Epithelial cell of esophagus (primary cell): ENCODE data around the gene GNG12.

Experiments
- DNase-seq: peaks from one replicate; pipeline ENCODE4 v3.0.0; 2010; ENCODE audit warnings: low read depth
- H3K4me3 ChIP-seq: 2 replicates; pipeline ENCODE4 v1.5.1; 2011; ENCODE audit warnings: mild to moderate bottlenecking, low read length, control low read depth
- TF ChIP-seq, protein P1 (sequence below): IDR thresholded peaks from 2 replicates; pipeline ENCODE4 v1.5.1; 2011; ENCODE audit warnings: low read depth, mild to moderate bottlenecking, low read length, control low read depth, inconsistent platforms; ENCODE audit not compliant: insufficient read depth; ENCODE audit errors: missing control alignments

The GNG12 gene

DNA sequence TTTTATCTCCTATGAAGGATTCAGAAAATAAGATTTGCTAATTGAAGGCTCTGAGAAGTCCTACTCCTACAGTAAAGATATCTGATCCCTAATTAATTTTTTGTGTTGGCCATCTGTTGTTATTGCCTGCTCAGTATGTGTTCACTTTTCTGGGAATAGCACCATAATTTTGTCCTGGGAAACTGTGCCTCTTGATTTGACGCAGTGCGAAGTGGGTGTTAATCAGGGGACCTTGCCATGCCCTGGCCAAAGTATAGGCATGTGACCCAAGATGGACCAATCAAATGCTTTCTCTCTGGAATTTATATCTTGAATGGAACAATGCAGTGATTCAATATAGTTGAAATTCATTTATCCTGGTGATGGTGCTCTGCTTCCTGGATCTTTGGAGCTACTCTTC lies 30.4 kb upstream of the GNG12 start:
- TF ChIP-seq, protein P1, sequence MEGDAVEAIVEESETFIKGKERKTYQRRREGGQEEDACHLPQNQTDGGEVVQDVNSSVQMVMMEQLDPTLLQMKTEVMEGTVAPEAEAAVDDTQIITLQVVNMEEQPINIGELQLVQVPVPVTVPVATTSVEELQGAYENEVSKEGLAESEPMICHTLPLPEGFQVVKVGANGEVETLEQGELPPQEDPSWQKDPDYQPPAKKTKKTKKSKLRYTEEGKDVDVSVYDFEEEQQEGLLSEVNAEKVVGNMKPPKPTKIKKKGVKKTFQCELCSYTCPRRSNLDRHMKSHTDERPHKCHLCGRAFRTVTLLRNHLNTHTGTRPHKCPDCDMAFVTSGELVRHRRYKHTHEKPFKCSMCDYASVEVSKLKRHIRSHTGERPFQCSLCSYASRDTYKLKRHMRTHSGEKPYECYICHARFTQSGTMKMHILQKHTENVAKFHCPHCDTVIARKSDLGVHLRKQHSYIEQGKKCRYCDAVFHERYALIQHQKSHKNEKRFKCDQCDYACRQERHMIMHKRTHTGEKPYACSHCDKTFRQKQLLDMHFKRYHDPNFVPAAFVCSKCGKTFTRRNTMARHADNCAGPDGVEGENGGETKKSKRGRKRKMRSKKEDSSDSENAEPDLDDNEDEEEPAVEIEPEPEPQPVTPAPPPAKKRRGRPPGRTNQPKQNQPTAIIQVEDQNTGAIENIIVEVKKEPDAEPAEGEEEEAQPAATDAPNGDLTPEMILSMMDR: no peak
- no peak for DNase-seq

DNA sequence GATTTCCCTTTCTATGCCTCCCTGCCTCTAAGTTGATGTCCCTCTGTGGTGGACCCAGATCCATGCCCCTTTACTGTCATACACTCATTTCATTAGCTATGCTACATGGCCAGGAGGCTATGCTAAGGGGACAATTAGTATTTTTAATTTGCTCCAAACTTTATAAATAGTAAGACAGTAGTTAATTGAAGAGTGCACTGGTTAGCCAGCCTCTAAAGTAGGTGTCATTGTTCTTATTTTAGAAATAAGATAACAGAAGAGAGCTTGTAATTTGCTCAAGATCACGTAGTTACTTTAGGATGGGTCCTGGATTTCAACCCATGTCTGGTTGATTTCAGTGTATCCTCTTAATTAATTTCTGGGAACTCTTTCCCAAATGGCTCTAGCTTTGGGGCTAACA lies 29.4 kb upstream of the GNG12 start:
- no peak overlapping the region for H3K4me3 ChIP-seq
- DNase-seq: no peak
- TF ChIP-seq, protein P1: no peak

More for the DNA sequence above, 30.4 kb upstream of the GNG12 start:
- H3K4me3 ChIP-seq: no peak overlapping the region

DNA sequence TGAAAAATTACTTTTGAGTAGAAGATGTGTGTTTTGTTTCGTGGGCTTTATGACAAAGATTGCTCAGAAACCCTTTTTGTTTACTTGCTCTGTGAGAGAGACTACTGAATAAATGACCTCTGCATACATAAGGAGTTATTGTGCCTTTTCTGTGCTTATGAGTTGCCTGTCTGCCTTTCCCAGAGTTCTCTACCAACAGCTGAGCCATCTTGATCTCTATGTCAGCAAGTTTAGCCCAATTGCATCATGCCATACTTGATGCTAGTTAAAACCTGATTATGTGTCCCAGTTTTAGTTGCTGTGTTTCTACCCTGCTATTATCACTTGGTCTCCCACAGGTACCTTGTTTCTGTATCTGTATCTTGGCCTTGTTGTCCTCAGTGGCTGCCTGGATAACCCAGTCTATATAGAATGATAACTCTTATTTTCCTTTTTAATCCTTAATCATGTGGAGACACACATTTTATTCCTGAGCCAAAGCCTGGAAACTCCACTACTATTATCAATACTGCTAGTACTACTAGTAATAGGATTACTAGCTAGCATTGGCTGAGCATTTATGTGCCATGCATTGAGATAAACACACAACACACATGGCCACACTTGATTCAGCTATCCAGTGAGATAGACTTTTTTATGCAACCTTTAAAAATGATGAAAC lies 28.7 kb upstream of the GNG12 start:
- no peak for DNase-seq
- TF ChIP-seq, protein P1: no peak

DNA sequence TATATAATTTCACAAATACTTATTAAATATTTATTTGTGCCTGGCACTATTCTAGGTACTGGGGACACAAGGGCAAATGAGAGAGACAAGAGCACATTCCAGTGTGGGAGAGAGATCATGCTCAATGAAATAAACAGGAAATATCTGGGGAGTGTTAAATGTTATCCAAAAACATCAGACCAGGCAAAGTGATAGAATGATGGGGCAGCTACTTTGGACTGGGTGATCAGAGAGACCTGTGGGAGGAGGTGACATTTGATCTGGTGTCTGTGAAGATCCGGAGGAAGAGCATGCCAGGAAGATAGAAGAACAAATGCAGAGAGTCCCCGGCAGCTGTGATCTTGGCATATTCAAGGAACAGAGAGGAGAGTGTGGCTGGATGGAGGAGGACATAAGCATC lies 27.5 kb upstream of the GNG12 start:
- TF ChIP-seq, protein P1: no peak
- no peak for DNase-seq
- H3K4me3 ChIP-seq: no peak overlapping the region

More for the DNA sequence above, 28.7 kb upstream of the GNG12 start:
- H3K4me3 ChIP-seq: no peak overlapping the region

DNA sequence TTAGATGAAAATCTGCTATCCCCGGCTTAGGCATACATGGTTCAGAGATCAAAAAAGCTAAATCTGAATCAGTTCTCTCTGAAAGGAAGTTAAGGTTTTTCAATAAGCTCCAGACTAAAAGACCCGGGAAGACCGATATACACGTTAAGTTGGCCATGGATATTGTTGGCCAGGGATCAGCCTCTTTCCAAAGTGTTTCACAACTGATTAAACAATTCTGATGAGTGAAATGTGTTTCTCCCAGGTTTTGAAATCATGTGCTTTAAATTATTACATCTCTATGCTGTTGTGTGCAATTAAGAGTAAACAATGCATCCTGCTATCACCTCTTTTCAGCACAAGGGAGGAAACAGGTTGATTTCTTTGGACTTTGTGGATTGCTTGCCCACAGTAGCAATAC lies 23.7 kb upstream of the GNG12 start:
- no peak overlapping the region for H3K4me3 ChIP-seq
- TF ChIP-seq, protein P1: no peak
- no peak for DNase-seq

DNA sequence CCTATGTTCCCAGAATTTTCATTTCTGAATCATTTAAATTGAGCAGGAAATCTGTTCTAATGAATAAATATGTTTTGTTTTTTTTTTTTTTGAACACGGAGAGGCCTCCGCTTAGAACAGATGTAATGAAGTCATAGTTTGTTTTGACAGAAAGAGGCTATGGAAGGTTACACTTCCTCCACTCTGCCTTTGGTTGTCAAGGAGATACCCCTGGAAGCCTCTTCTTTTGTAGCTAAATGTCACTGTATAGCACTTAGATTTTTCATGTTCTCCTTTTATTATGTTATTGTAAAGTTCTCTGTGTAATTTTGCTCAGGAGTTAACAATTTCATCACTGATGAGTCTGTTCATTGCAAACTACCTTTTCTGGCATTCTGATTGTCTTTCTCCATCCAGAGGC lies 22.7 kb upstream of the GNG12 start:
- TF ChIP-seq, protein P1: no peak
- no peak for DNase-seq
- no peak overlapping the region for H3K4me3 ChIP-seq

DNA sequence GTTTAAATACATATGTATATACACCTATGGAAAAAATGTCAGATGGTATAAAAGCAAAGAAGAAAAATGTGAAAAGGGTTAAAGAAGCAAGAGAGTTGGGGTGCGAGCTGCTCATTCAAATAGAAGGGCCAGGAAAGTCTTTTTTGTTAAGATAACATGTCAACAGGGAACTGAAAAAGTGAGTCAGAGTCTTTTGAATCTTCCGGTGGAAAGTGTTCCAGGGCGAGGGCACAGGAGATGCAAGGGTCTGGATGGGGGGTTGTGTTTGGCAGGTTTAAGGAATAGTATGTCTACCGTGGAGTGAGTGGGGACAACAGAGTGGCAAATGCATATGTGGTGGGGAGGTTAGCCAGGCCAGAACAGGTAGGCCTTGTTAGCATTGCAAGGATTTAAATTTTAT lies 22.2 kb upstream of the GNG12 start:
- TF ChIP-seq, protein P1: no peak
- no peak overlapping the region for H3K4me3 ChIP-seq
- DNase-seq: no peak
